BE2C (cell line): ENCODE measurements around the gene NRL.

Source experiments
- DNase-seq: peaks from one replicate; pipeline ENCODE4 v3.0.0-alpha.2; 2020
- H3K27me3 ChIP-seq: fragments of 250-450 bp; sonication (Bioruptor Pico); 2 replicates; pipeline ENCODE4 v1.5.1; 2020; ENCODE audit warnings: mild to moderate bottlenecking
- H3K36me3 ChIP-seq: fragments of 250-450 bp; sonication (Bioruptor Pico); 2 replicates; pipeline ENCODE4 v1.5.1; 2020; ENCODE audit warnings: mild to moderate bottlenecking
- H3K4me1 ChIP-seq: fragments of 250-450 bp; sonication (Bioruptor Pico); 2 replicates; pipeline ENCODE4 v1.5.1; 2020
- H3K4me3 ChIP-seq: 2 replicates; pipeline ENCODE4 v1.5.1; 2011; ENCODE audit warnings: low read depth, low read length
- H3K9me3 ChIP-seq: fragments of 250-450 bp; sonication (Bioruptor Pico); 2 replicates; pipeline ENCODE4 v1.5.1; 2020
- CTCF ChIP-seq: IDR thresholded peaks from 2 replicates; pipeline ENCODE4 v1.5.1; 2012; ENCODE audit warnings: mild to moderate bottlenecking, low read depth, low read length

Gene NRL

GRCh38 chr14:24157331-24157730 lies 42.6 kb upstream of the NRL start:
- Histone ChIP-seq H3K36me3 (peaks cover 47% of the 10 kb centered on the region), H3K4me3 (no peak overlapping the region), H3K27me3 (no peaks in the 10 kb centered on the region), H3K4me1 (peaks cover 8% of the 10 kb centered on the region), H3K9me3 (no peaks in the 10 kb centered on the region)
- no peak for TF ChIP-seq CTCF
- DNase-seq, result no peak

- H3K4me3 ChIP-seq, result no peak overlapping the region
- DNase-seq, result no peak
- H3K9me3 ChIP-seq, result no peaks in the 10 kb centered on the region
- peaks cover 51% of the 10 kb centered on the region for H3K36me3 ChIP-seq
- H3K27me3 ChIP-seq, result no peaks in the 10 kb centered on the region
- no peak for TF ChIP-seq CTCF
- peaks cover 8% of the 10 kb centered on the region for H3K4me1 ChIP-seq
These were observed 42.1 kb upstream of the NRL start for GRCh38 chr14:24156840-24157239.

- Histone ChIP-seq H3K36me3 (peaks cover 66% of the 10 kb centered on the region), H3K4me3 (no peak overlapping the region), H3K27me3 (no peaks in the 10 kb centered on the region), H3K4me1 (no peaks in the 10 kb centered on the region), H3K9me3 (no peaks in the 10 kb centered on the region)
- TF ChIP-seq CTCF, result no peak
- DNase-seq, result no peak
These were observed 40.4 kb upstream of the NRL start for GRCh38 chr14:24155100-24155499.

GRCh38 chr14:24151404-24152080 lies 36.8 kb upstream of the NRL start:
- Histone ChIP-seq H3K9me3 (no peaks in the 10 kb centered on the region), H3K36me3 (peaks cover 59% of the 10 kb centered on the region), H3K27me3 (no peaks in the 10 kb centered on the region), H3K4me3 (no peak overlapping the region), H3K4me1 (no peaks in the 10 kb centered on the region)
- no peak for TF ChIP-seq CTCF
- DNase-seq, result no peak

GRCh38 chr14:24150993-24151392 lies 36.2 kb upstream of the NRL start:
- Histone ChIP-seq H3K36me3 (peaks cover 56% of the 10 kb centered on the region), H3K4me3 (no peak overlapping the region), H3K9me3 (no peaks in the 10 kb centered on the region), H3K4me1 (no peaks in the 10 kb centered on the region), H3K27me3 (no peaks in the 10 kb centered on the region)
- no peak for DNase-seq
- no peak for TF ChIP-seq CTCF

GRCh38 chr14:24150567-24150966 lies 35.8 kb upstream of the NRL start:
- Histone ChIP-seq H3K27me3 (no peaks in the 10 kb centered on the region), H3K36me3 (peaks cover 52% of the 10 kb centered on the region), H3K4me1 (no peaks in the 10 kb centered on the region), H3K9me3 (no peaks in the 10 kb centered on the region), H3K4me3 (no peak overlapping the region)
- no peak for DNase-seq
- TF ChIP-seq CTCF, result no peak
